Measurements from ENCODE around the gene BOD1. TPM values are rescaled to one million over a fixed set of nuclear protein-coding genes. Genes with fewer than 3 reads are reported as not detected.

The BOD1 gene
- total RNA-seq, 4 donors from 2014 or later, result 37.3 to 55.1 (median 44.7) TPM

DNA sequence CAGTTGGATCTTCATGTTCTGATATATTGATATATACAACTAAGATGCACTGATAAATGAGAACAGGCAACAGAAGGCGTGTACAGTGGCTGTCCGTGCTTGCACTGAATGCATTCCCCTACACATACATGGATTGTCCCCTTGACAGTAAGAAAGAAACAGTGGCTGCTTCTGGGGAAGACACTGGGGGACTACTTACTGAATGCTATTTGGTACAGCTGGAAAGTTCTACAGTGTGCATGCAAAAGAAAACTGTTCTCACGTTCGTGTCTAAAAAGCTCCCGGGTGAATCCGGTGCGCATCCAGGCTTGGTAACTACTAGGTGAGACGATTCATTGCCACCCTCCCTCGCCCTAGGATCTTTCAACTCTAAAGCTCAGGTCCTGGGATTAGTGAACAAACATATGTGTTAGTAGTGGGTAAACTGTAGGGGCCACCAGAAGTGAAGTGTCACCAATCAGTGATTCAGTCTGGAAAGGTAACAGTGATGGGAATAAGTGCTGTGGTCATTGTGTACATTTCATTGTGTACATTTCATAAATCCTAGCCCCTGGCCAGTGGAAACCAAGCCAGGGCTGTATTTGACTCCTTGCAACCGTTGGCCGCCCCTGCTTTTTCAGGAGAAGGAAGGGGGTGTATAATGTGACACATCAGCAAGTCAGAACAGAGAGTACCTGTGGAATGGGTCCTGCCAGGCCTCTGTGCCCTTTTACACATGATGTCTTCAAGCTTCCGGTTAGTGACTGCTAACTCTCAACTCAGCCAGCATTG, 46.3 kb upstream of the BOD1 start:
- DNase-seq (ENCODE audit: low spot score in 2 of 2), result no peak
- H3K4me1 ChIP-seq, result no peaks in the 10 kb centered on the region
- H3K36me3 ChIP-seq, result no peaks in the 10 kb centered on the region
- no peak overlapping the region for H3K4me3 ChIP-seq
- peaks cover 0 to 8% (median 0%) of the 10 kb centered on the region in 4 donors for H3K9me3 ChIP-seq
- 85 to 87% methylated on average over 12 of the region's 12 CpGs for WGBS, 2 donors
- TF ChIP-seq POLR2A (IDR thresholded peaks at IDR 0.05) (no peak), EP300 (IDR thresholded peaks at IDR 0.05) (no peak), CTCF (IDR thresholded peaks at IDR 0.05) (no peak)
- no peak overlapping the region for H3K27ac ChIP-seq
- no peaks in the 10 kb centered on the region for H3K27me3 ChIP-seq

DNA sequence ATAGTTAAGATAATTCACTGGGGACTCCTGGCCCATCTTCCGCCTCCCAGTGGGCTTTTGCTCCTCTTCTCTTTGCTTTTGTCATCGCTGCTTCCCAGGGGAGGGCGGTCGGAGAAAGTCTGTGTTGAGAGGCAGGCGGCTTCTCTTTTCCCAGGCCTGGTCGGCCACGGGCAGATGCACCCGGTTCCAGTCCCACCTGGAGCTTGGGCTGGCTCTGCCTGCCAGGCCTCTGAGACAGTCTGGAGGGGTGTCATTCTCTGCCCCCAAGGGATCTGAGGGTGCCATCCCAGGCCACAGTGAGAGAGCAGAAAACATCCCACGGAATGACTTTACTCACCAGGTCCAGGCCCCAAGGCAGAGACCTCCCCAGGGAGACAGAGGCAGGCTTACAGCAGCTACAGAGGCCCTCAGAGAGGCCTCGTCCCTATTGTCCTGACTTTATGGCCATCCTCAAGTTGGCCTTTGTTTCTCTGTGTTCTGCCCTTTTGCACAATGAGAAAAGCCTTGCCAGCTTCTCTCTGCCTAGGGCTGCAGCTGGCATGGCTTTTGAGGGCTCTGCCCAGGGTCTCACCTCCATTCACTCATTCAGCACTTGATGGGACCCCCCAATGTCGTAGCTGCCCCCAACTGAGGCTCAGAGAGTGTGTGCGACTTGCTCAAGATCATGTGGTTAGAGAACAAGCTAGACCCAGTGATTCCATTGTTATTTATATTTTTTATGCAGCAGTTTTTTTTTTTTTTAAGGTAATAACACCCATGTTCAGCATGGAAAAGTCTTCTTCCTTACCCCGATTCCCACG, 44.2 kb upstream of the BOD1 start:
- no peak for DNase-seq (ENCODE audit: low spot score in 2 of 2)
- Histone ChIP-seq H3K27ac (peak overlapping the region in 1 of 4 donors; percentile 17), H3K36me3 (no peaks in the 10 kb centered on the region), H3K4me1 (no peaks in the 10 kb centered on the region), H3K27me3 (no peaks in the 10 kb centered on the region), H3K9me3 (peaks cover 0 to 4% (median 0%) of the 10 kb centered on the region in 4 donors), H3K4me3 (no peak overlapping the region)
- WGBS, 2 donors, result 78 to 79% methylated on average over 13 to 14 of the region's 14 CpGs
- no peak for TF ChIP-seq CTCF (IDR thresholded peaks at IDR 0.05)
- no peak for TF ChIP-seq POLR2A (IDR thresholded peaks at IDR 0.05)
- TF ChIP-seq EP300 (IDR thresholded peaks at IDR 0.05), result no peak

GRCh38 chr5:173659423-173659822, 43.0 kb upstream of the BOD1 start:
- Histone ChIP-seq H3K27ac (no peak overlapping the region), H3K36me3 (no peaks in the 10 kb centered on the region), H3K27me3 (no peaks in the 10 kb centered on the region), H3K4me1 (no peaks in the 10 kb centered on the region), H3K4me3 (no peak overlapping the region), H3K9me3 (peaks cover 0 to 4% (median 0%) of the 10 kb centered on the region in 4 donors)
- TF ChIP-seq POLR2A (IDR thresholded peaks at IDR 0.05) (no peak), EP300 (IDR thresholded peaks at IDR 0.05) (no peak), CTCF (IDR thresholded peaks at IDR 0.05) (no peak)
- no peak for DNase-seq (ENCODE audit: low spot score in 2 of 2)
- 95 to 98% methylated on average over 6 of the region's 6 CpGs for WGBS, 2 donors

DNA sequence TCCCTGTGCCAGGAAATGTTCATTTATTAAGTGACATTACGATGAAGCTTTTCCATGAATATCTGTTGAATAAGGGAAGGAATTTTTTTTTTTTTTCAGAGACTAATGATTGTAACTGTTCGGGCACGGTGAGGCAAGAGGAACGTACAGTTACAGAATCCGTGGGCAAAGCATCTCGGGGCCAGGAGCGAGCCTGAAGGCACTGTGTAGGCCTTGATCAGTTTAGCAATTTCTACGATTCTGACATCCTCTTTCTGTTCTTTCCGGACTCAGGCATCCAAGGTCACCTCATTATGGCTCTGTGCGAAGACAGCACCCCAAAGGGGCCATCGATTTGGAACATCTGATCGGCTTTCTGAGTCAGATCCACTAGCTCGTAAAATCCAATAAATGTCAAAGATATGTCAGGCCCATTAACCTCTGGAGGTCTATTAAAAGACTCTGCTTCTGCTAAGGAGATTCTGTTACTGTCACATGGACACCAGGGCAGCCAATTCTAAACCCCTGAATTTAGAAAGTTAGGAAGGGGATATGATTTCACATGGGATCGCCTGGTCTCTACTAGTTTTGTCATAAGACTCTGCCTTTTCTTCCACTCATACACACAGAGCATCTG, 41.4 kb upstream of the BOD1 start:
- Histone ChIP-seq H3K27ac (no peak overlapping the region), H3K27me3 (no peaks in the 10 kb centered on the region), H3K36me3 (no peaks in the 10 kb centered on the region), H3K4me3 (no peak overlapping the region), H3K9me3 (peaks cover 0 to 19% (median 0%) of the 10 kb centered on the region in 4 donors), H3K4me1 (no peaks in the 10 kb centered on the region)
- DNase-seq (ENCODE audit: low spot score in 2 of 2), result no peak
- TF ChIP-seq POLR2A (IDR thresholded peaks at IDR 0.05) (no peak), CTCF (IDR thresholded peaks at IDR 0.05) (no peak), EP300 (IDR thresholded peaks at IDR 0.05) (no peak)
- 76 to 77% methylated on average over 14 of the region's 14 CpGs for WGBS, 2 donors
